ENCODE data around the gene FGD6.
A peak's percentile ranks its signal among the peaks of the same experiment; 100 is the strongest.

Gene FGD6

DNA sequence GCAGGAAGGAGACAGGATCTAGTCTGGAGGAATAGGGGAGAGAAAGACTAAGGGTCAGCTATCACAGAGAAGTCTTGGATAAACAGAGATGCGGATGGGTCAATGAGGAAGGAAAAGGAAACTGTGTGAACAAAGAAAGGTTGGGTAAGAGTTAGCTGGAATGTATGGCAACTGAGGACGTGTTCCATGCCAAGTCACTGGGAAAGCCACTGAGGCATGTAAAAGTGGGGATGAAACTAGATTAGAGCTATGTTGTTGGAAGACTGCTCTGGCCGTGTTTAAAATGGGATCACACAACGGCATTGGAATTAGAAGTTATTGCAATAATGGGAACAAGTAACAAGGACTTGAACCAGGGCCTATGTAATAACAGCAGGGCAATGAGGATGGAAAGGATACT, 139.9 kb downstream of the FGD6 start:
- no peak for DNase-seq

GRCh38 chr12:95074766-95075165, 142.5 kb downstream of the FGD6 start:
- Histone ChIP-seq H3K27me3 (replicated peaks; ENCODE audit: control insufficient read depth, insufficient read depth, low read length, poor library complexity, severe bottlenecking) (no peaks in the 10 kb centered on the region), H3K9me3 (ENCODE audit: control insufficient read depth, low read length) (no peaks in the 10 kb centered on the region), H3K4me3 (ENCODE audit: insufficient read depth, low read depth, low read length, poor library complexity, severe bottlenecking) (no peak overlapping the region), H3K4me1 (ENCODE audit: control insufficient read depth, insufficient read depth, low read length, poor library complexity, severe bottlenecking) (no peaks in the 10 kb centered on the region), H3K36me3 (ENCODE audit: control insufficient read depth, insufficient read depth, low read length) (no peaks in the 10 kb centered on the region), H3K27ac (ENCODE audit: insufficient read depth, low read length, poor library complexity, severe bottlenecking) (no peak overlapping the region)
- no peak for DNase-seq

More for the DNA sequence above, 139.9 kb downstream of the FGD6 start:
- Histone ChIP-seq H3K36me3 (ENCODE audit: control insufficient read depth, insufficient read depth, low read length) (no peaks in the 10 kb centered on the region), H3K4me1 (ENCODE audit: control insufficient read depth, insufficient read depth, low read length, poor library complexity, severe bottlenecking) (no peaks in the 10 kb centered on the region), H3K27me3 (replicated peaks; ENCODE audit: control insufficient read depth, insufficient read depth, low read length, poor library complexity, severe bottlenecking) (no peaks in the 10 kb centered on the region), H3K9me3 (ENCODE audit: control insufficient read depth, low read length) (no peaks in the 10 kb centered on the region), H3K27ac (ENCODE audit: insufficient read depth, low read length, poor library complexity, severe bottlenecking) (no peak overlapping the region), H3K4me3 (ENCODE audit: insufficient read depth, low read depth, low read length, poor library complexity, severe bottlenecking) (no peak overlapping the region)

DNA sequence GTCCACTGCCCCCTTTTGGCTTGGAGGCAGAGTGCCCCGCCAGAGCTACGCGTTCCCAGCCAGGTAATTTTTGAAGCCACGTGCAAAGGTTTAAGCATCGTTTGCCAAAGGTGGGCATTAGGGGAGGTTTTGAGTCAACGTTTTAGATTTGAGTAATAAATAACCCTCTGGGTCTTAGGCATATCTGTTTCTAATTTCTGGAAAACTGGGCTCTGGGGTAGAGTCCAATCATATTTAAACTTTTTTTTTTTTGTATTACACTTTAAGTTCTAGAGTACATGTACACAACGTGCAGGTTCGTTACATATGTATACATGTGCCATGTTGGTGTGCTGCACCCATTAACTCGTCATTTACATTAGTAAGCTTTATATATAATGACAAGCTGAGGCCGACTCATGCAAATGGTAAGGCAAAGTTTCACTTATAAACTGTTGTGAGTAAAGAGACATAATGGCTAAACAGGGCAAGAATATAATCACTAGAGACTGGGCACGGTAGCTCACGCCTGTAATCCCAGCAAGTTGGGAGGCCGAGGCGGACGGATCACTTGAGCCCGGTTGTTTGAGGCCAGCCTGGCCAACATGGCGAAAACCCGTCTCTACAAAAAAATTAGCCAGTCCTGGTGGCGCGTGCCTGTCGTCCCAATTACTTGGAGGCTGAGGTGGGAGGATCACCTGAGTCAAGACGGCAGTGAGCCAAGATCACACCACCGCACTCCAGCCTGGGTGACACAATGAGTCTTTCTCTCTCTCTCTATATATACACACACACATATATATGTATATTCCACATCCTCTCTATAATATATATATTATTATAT, 143.4 kb downstream of the FGD6 start:
- no peak for DNase-seq
- Histone ChIP-seq H3K9me3 (ENCODE audit: control insufficient read depth, low read length) (no peaks in the 10 kb centered on the region), H3K36me3 (ENCODE audit: control insufficient read depth, insufficient read depth, low read length) (no peaks in the 10 kb centered on the region), H3K27me3 (replicated peaks; ENCODE audit: control insufficient read depth, insufficient read depth, low read length, poor library complexity, severe bottlenecking) (no peaks in the 10 kb centered on the region), H3K27ac (ENCODE audit: insufficient read depth, low read length, poor library complexity, severe bottlenecking) (peak overlapping the region; percentile 79), H3K4me3 (ENCODE audit: insufficient read depth, low read depth, low read length, poor library complexity, severe bottlenecking) (peak overlapping the region; percentile 95), H3K4me1 (ENCODE audit: control insufficient read depth, insufficient read depth, low read length, poor library complexity, severe bottlenecking) (no peaks in the 10 kb centered on the region)

DNA sequence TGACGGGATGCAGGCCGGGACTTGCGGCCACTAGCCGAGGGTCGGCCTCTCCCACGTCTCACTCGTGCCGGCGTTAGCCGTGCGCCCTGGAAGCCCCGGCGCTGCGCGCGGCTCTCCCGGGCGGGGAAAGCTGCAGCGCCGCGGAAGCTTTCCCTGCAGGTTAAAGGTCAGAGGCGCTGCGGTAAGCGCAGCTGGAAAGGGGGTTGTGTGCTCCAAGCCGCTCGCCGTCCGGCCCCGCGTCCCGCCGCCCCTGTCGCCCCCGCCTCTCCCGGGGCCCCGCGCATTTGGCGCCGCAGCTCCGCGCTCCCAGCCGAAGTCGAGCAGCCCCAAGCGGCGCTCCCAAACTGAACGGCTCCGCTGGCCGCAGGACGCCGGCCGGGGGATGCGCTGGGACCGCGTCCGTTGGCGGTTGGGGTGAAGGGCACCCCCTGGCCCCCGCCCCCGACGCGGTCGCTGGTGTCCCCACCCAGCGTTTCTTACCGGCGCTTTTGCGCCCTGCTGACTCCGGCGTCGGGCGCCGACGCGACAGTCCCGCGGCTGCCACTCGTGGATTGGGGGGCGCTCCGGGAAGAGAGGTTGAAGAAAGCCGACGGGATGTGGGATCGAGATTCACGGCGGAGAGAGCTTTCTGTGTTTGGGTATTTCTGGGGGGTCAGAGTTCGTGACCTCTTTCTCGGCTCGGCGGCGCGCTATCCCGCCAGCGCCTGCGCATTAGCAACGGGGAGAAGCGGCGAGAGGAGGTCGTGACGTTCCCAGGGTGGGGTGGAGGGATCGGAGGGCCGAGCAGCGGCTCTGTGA, 144.2 kb downstream of the FGD6 start, which contains the start of gene NR2C1:
Gene NR2C1 (minus strand): TSS at position 719 of the 798 bp plus-strand sequence. CDS start 6,234 bp downstream, outside the sequence.
- Histone ChIP-seq H3K4me3 (ENCODE audit: insufficient read depth, low read depth, low read length, poor library complexity, severe bottlenecking) (peak within 1 kb of the TSS; percentile 95), H3K27me3 (replicated peaks; ENCODE audit: control insufficient read depth, insufficient read depth, low read length, poor library complexity, severe bottlenecking) (no peaks in the 10 kb centered on the region), H3K9me3 (ENCODE audit: control insufficient read depth, low read length) (no peaks in the 10 kb centered on the region), H3K4me1 (ENCODE audit: control insufficient read depth, insufficient read depth, low read length, poor library complexity, severe bottlenecking) (no peaks in the 10 kb centered on the region), H3K36me3 (ENCODE audit: control insufficient read depth, insufficient read depth, low read length) (no peaks in the 10 kb centered on the region), H3K27ac (ENCODE audit: insufficient read depth, low read length, poor library complexity, severe bottlenecking) (peak within 1 kb of the TSS; percentile 79)
- peak; percentile 86 to 90 (median 89) for DNase-seq

DNA sequence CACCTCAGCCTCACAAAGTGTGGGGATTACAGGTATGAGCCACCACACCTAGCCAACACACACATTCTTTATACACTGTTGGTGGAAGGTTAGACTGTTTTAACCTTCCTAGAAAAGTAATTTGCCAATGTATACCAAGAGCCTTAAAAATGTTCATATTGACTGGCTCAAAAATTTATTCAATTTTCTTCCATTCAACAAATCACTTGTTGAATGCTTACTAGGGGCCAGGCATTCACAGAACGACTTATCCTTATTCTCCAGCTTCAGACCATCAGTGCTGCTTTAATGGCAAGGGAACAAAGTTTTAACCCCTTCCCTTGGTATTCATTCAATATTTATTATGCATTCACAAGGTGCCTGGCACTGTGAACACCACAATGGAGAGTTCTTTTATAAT, 146.9 kb downstream of the FGD6 start:
- Histone ChIP-seq H3K27ac (ENCODE audit: insufficient read depth, low read length, poor library complexity, severe bottlenecking) (no peak overlapping the region), H3K9me3 (ENCODE audit: control insufficient read depth, low read length) (no peaks in the 10 kb centered on the region), H3K4me1 (ENCODE audit: control insufficient read depth, insufficient read depth, low read length, poor library complexity, severe bottlenecking) (no peaks in the 10 kb centered on the region), H3K27me3 (replicated peaks; ENCODE audit: control insufficient read depth, insufficient read depth, low read length, poor library complexity, severe bottlenecking) (no peaks in the 10 kb centered on the region), H3K36me3 (ENCODE audit: control insufficient read depth, insufficient read depth, low read length) (peaks cover 12% of the 10 kb centered on the region), H3K4me3 (ENCODE audit: insufficient read depth, low read depth, low read length, poor library complexity, severe bottlenecking) (no peak overlapping the region)
- no peak for DNase-seq

DNA sequence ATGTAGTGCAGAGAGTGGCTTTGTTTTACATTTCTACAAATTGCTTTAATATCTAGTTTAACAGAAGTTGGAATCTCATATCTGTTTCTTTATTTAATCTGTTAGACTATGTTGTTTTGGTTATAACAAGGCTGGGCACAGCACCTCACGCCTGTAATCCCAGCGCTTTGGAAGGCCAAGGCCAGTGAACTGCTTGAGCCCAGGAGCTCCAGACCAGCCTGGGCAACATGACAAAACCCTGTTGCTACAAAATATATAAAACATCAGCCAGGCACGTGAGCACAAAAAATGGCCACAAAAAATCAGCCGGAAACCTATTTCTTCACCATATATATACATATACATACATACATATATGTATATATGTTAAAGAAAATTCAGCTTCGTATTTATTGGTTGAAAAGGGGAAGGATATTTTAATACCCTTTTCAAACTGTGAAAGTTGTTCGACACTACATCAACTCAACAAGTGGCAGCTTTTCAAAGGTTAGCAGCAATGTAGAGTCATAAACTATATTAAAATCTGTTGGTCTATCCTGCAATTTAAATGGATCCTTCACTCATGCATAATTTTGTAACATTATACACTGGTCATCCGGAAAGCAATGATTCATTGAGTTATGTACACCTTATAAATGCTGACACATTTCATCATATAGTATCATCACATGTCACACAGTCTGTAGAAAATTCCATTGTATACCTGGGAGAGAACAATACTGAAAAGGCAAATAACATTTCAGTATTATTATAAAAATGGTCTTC, 151.0 kb downstream of the FGD6 start:
- H3K9me3 ChIP-seq (ENCODE audit: control insufficient read depth, low read length), result no peaks in the 10 kb centered on the region
- H3K27me3 ChIP-seq (replicated peaks; ENCODE audit: control insufficient read depth, insufficient read depth, low read length, poor library complexity, severe bottlenecking), result no peaks in the 10 kb centered on the region
- no peak overlapping the region for H3K27ac ChIP-seq (ENCODE audit: insufficient read depth, low read length, poor library complexity, severe bottlenecking)
- no peaks in the 10 kb centered on the region for H3K4me1 ChIP-seq (ENCODE audit: control insufficient read depth, insufficient read depth, low read length, poor library complexity, severe bottlenecking)
- H3K36me3 ChIP-seq (ENCODE audit: control insufficient read depth, insufficient read depth, low read length), result peaks cover 33% of the 10 kb centered on the region
- no peak overlapping the region for H3K4me3 ChIP-seq (ENCODE audit: insufficient read depth, low read depth, low read length, poor library complexity, severe bottlenecking)
- no peak for DNase-seq

DNA sequence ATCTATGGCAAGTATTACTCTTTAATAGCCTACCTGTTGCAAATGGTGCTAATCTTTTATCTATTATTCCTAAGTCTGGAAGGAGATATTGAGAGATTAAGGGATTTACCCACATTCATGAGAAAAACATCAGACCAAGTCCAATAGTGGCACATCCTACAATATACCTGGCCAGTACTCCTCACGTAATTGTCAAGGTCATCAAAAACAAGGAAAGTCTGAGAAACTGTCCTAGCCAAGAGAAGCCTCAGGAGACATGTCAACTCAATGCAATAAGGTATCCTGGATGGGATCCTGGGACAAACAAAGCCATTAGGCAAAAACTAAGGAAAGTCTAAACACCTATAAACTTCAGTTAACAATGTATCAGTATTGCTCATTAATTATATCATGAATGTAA, 156.3 kb downstream of the FGD6 start:
- no peak for DNase-seq
- peaks cover 64% of the 10 kb centered on the region for H3K36me3 ChIP-seq (ENCODE audit: control insufficient read depth, insufficient read depth, low read length)
- H3K4me1 ChIP-seq (ENCODE audit: control insufficient read depth, insufficient read depth, low read length, poor library complexity, severe bottlenecking), result no peaks in the 10 kb centered on the region

DNA sequence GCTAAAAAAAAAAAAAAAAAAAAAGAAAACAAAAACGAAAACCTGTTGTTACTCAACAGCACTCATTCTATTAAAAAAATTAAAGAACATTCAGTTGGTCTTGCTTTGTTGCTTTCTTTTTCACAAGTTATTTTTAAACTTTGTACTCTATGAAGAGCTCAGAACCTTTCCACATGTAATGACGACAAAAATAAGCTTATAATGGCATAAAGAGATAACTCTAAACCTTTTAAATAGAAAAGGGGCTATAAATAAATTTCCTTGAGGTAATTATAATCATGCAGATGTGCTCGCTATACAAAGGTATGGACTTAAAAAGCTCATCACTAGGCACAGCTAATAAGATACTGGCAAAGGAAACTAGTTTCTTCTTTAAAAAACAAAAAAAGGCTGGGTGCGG, 157.3 kb downstream of the FGD6 start:
- H3K27me3 ChIP-seq (replicated peaks; ENCODE audit: control insufficient read depth, insufficient read depth, low read length, poor library complexity, severe bottlenecking), result no peaks in the 10 kb centered on the region
- H3K27ac ChIP-seq (ENCODE audit: insufficient read depth, low read length, poor library complexity, severe bottlenecking), result no peak overlapping the region
- no peaks in the 10 kb centered on the region for H3K4me1 ChIP-seq (ENCODE audit: control insufficient read depth, insufficient read depth, low read length, poor library complexity, severe bottlenecking)
- H3K36me3 ChIP-seq (ENCODE audit: control insufficient read depth, insufficient read depth, low read length), result peaks cover 69% of the 10 kb centered on the region
- DNase-seq, result no peak
- H3K9me3 ChIP-seq (ENCODE audit: control insufficient read depth, low read length), result no peaks in the 10 kb centered on the region
- H3K4me3 ChIP-seq (ENCODE audit: insufficient read depth, low read depth, low read length, poor library complexity, severe bottlenecking), result no peak overlapping the region

More for the DNA sequence above, 156.3 kb downstream of the FGD6 start:
- H3K4me3 ChIP-seq (ENCODE audit: insufficient read depth, low read depth, low read length, poor library complexity, severe bottlenecking), result no peak overlapping the region
- H3K9me3 ChIP-seq (ENCODE audit: control insufficient read depth, low read length), result no peaks in the 10 kb centered on the region
- H3K27me3 ChIP-seq (replicated peaks; ENCODE audit: control insufficient read depth, insufficient read depth, low read length, poor library complexity, severe bottlenecking), result no peaks in the 10 kb centered on the region
- no peak overlapping the region for H3K27ac ChIP-seq (ENCODE audit: insufficient read depth, low read length, poor library complexity, severe bottlenecking)

DNA sequence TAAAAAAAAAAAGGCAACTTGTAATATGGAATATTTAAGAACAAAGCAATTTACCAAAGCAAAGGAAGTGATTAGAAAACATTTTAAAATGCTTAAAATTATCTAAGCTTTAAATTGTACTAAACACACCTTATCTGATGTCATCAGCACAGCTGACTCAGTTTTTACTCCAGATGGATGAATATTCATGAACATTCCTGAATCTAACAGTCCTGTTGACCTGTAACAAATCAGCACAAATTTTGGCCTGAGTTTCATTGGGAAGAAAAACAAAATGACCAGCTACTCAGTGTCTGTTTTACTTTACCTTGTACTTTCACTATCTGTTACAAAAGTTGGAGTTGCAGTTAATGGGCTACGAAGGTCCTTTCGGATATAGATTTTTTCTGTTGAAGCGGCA, 159.8 kb downstream of the FGD6 start:
- no peak for DNase-seq
- H3K4me3 ChIP-seq (ENCODE audit: insufficient read depth, low read depth, low read length, poor library complexity, severe bottlenecking), result no peak overlapping the region
- no peaks in the 10 kb centered on the region for H3K4me1 ChIP-seq (ENCODE audit: control insufficient read depth, insufficient read depth, low read length, poor library complexity, severe bottlenecking)
- no peaks in the 10 kb centered on the region for H3K27me3 ChIP-seq (replicated peaks; ENCODE audit: control insufficient read depth, insufficient read depth, low read length, poor library complexity, severe bottlenecking)
- peaks cover 64% of the 10 kb centered on the region for H3K36me3 ChIP-seq (ENCODE audit: control insufficient read depth, insufficient read depth, low read length)
- no peaks in the 10 kb centered on the region for H3K9me3 ChIP-seq (ENCODE audit: control insufficient read depth, low read length)
- H3K27ac ChIP-seq (ENCODE audit: insufficient read depth, low read length, poor library complexity, severe bottlenecking), result no peak overlapping the region
